Liver (tissue), 9 donors: ENCODE measurements around the gene DNA2. TPM values are rescaled to one million over a fixed set of nuclear protein-coding genes. Genes with fewer than 3 reads are reported as not detected.

Experiments used
- DNase-seq: peaks from one replicate; pipeline ENCODE4 v3.0.0-alpha.2; 2017; ENCODE audit warnings: low spot score
- H3K27ac ChIP-seq, 2 donors: one replicate each; pipeline ENCODE4 v1.7.0; 2013; ENCODE audit warnings: inconsistent platforms in 2 of 2, low read length in 2 of 2, control low read depth in 1 of 2, low read depth in 1 of 2, mild to moderate bottlenecking in 1 of 2
- H3K27me3 ChIP-seq, 4 donors: one replicate each; pipeline versions ENCODE4 v1.6.1 to v1.7.0; 2013; ENCODE audit warnings: low read length in 3 of 4, inconsistent platforms in 1 of 4, mild to moderate bottlenecking in 1 of 4, moderate library complexity in 1 of 4; ENCODE audit not compliant: control insufficient read depth in 4 of 4, insufficient read depth in 4 of 4
- H3K36me3 ChIP-seq, 4 donors: one replicate each; pipeline versions ENCODE4 v1.6.1 to v1.7.0; 2013; ENCODE audit warnings: low read length in 3 of 4, mild to moderate bottlenecking in 3 of 4, low read depth in 1 of 4, moderate library complexity in 1 of 4; ENCODE audit not compliant: control insufficient read depth in 4 of 4, insufficient read depth in 3 of 4
- H3K4me1 ChIP-seq, 4 donors: one replicate each; pipeline versions ENCODE4 v1.6.1 to v1.7.0; 2013; ENCODE audit warnings: low read length in 3 of 4, mild to moderate bottlenecking in 3 of 4, moderate library complexity in 1 of 4; ENCODE audit not compliant: control insufficient read depth in 4 of 4, insufficient read depth in 4 of 4
- H3K4me3 ChIP-seq, 3 donors: one replicate each; pipeline versions ENCODE4 v1.6.1 to v1.7.0; 2013; ENCODE audit warnings: low read length in 3 of 3, control low read depth in 1 of 3, low read depth in 1 of 3, mild to moderate bottlenecking in 1 of 3
- H3K9ac ChIP-seq, 2 donors: one replicate each; pipeline ENCODE4 v1.7.0; 2013; ENCODE audit warnings: low read length in 2 of 2, mild to moderate bottlenecking in 2 of 2, moderate library complexity in 2 of 2, control low read depth in 1 of 2, low read depth in 1 of 2
- H3K9me3 ChIP-seq, 4 donors: one replicate each; pipeline versions ENCODE4 v1.6.1 to v1.7.0; 2013; ENCODE audit warnings: low read length in 3 of 4; ENCODE audit not compliant: control insufficient read depth in 4 of 4
- ATF3 ChIP-seq: IDR thresholded peaks from 2 replicates; pipeline ENCODE4 v1.6.1; 2016; ENCODE audit warnings: antibody characterized with exemption
- EGR1 ChIP-seq, 2 donors: IDR thresholded peaks; 2 replicates each; pipeline ENCODE4 v1.6.1; 2016 to 2018; ENCODE audit warnings: antibody characterized with exemption in 2 of 2, low read depth in 2 of 2
- FOXA1 ChIP-seq: IDR thresholded peaks from 2 replicates; pipeline ENCODE4 v1.6.1; 2016; ENCODE audit warnings: antibody characterized with exemption
- FOXA2 ChIP-seq: IDR thresholded peaks from 2 replicates; pipeline ENCODE4 v1.6.1; 2016; ENCODE audit warnings: antibody characterized with exemption
- GABPA ChIP-seq, 2 donors: IDR thresholded peaks in 1 of 2; conservative IDR thresholded peaks in 1 of 2; 2 replicates each; pipeline ENCODE4 v1.6.1; 2016; ENCODE audit warnings: antibody characterized with exemption in 2 of 2, mild to moderate bottlenecking in 1 of 2, moderate library complexity in 1 of 2
- HNF4A ChIP-seq, 2 donors: conservative IDR thresholded peaks; 2 replicates each; pipeline ENCODE4 v1.6.1; 2016; ENCODE audit warnings: antibody characterized with exemption in 2 of 2, mild to moderate bottlenecking in 2 of 2
- HNF4G ChIP-seq: IDR thresholded peaks from 2 replicates; pipeline ENCODE4 v1.6.1; 2016; ENCODE audit warnings: antibody characterized with exemption
- JUND ChIP-seq, 2 donors: IDR thresholded peaks; 2 replicates each; pipeline ENCODE4 v1.6.1; 2016; ENCODE audit warnings: antibody characterized with exemption in 2 of 2
- NR2F2 ChIP-seq: IDR thresholded peaks from 2 replicates; pipeline ENCODE4 v1.6.1; 2016; ENCODE audit warnings: antibody characterized with exemption
- RAD21 ChIP-seq, 2 donors: IDR thresholded peaks; 2 replicates each; pipeline ENCODE4 v1.6.1; 2016; ENCODE audit warnings: antibody characterized with exemption in 2 of 2, mild to moderate bottlenecking in 2 of 2
- REST ChIP-seq: IDR thresholded peaks from 2 replicates; pipeline ENCODE4 v1.6.1; 2016; ENCODE audit warnings: antibody characterized with exemption, mild to moderate bottlenecking
- RXRA ChIP-seq, 2 donors: IDR thresholded peaks; 2 replicates each; pipeline ENCODE4 v1.6.1; 2017 to 2018; ENCODE audit warnings: antibody characterized with exemption in 2 of 2, mild to moderate bottlenecking in 1 of 2
- YY1 ChIP-seq: IDR thresholded peaks from 2 replicates; pipeline ENCODE4 v1.6.1; 2016; ENCODE audit warnings: antibody characterized with exemption, mild to moderate bottlenecking
- WGBS: extraction: QIAGEN DNeasy Blood & Tissue Kit; methylation state at CpG from one replicate; pipeline ENCODE4 v1.1.7; 2013; 5-methylcytosine and 5-hydroxymethylcytosine counted together
- polyA plus RNA-seq, 2 donors: library from polyadenylated mRNA; stranded (reverse) in 1 of 2; unstranded in 1 of 2; fragments of 200-250 nt in 1 of 2; fragments of >200 nt in 1 of 2; fragmentation: Nextera tagmentation in 1 of 2; extraction: Ambion mirVana in 1 of 2; gene quantifications; one replicate each; pipeline versions ENCODE4 v1.2.1 to v1.2.3, GENCODE V29; 2013 to 2015
- total RNA-seq, 2 donors: library from RNA; depleted of rRNA; stranded (reverse); fragments of >200 nt; gene quantifications; one replicate each; pipeline ENCODE4 v1.2.3, GENCODE V29; 2014
- TF ChIP-seq, protein P1 (sequence below): IDR thresholded peaks from 2 replicates; pipeline ENCODE4 v1.6.1; 2016; ENCODE audit warnings: antibody characterized with exemption
- TF ChIP-seq, protein P2 (sequence below): fragments of 150-350 bp; IDR thresholded peaks from 2 replicates; pipeline ENCODE4 v1.5.1; 2017; ENCODE audit warnings: improper control_type of control experiment, low read depth, low read length; ENCODE audit not compliant: missing input control
- TF ChIP-seq, protein P3 (sequence below): IDR thresholded peaks from 2 replicates; pipeline ENCODE4 v1.6.1; 2016; ENCODE audit warnings: antibody characterized with exemption
- donor health status: healthy.
- donor health status: healthy.
- donor health status: healthy.
- donor health status: healthy.
- donor health status: healthy.

Gene DNA2
- total and polyA plus RNA-seq, 4 donors, result 0.50 to 17.5 (median 4.3) TPM

DNA sequence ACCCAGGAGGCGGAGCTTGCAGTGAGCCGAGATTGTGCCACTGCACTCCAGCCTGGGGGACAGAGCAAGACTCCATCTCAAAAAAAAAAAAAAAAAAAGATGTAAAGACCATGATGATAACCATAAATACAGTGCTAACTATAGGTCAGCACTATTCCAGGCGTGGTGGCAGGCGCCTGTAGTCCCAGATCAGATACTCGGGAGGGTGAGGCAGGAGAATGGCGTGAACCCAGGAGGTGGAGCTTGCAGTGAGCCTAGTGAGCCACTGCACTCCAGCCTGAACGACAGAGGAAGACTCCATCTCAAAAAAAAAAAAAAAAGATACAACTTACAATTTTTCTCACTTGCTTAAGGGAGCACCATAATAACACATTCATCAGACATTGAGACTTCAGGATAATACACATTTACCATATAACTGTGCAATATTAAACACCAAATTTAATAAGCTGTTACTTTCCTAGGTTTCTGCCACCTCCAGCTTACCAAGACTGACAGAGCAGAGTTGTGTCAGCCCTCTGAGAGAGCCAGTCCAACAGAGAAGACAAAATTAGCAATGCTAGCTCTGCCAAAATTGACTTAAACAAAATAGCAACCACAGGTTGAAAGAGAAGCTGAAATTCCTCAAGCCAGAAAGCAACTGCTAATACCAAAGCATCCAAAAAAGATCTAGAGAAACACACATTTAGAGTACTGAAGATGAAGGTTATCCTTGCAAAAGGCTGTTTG, 8.2 kb downstream of the DNA2 start:
- WGBS, result 93% methylated on average over 6 of the region's 7 CpGs
- no peak for TF ChIP-seq GABPA (IDR thresholded peaks at IDR 0.05 in 1 of 2, conservative IDR thresholded peaks at IDR 0.05 in 1 of 2)
- no peak for TF ChIP-seq NR2F2
- no peak for TF ChIP-seq RXRA (IDR thresholded peaks at IDR 0.05)
- no peak for TF ChIP-seq JUND (IDR thresholded peaks at IDR 0.05)
- TF ChIP-seq, protein P1, sequence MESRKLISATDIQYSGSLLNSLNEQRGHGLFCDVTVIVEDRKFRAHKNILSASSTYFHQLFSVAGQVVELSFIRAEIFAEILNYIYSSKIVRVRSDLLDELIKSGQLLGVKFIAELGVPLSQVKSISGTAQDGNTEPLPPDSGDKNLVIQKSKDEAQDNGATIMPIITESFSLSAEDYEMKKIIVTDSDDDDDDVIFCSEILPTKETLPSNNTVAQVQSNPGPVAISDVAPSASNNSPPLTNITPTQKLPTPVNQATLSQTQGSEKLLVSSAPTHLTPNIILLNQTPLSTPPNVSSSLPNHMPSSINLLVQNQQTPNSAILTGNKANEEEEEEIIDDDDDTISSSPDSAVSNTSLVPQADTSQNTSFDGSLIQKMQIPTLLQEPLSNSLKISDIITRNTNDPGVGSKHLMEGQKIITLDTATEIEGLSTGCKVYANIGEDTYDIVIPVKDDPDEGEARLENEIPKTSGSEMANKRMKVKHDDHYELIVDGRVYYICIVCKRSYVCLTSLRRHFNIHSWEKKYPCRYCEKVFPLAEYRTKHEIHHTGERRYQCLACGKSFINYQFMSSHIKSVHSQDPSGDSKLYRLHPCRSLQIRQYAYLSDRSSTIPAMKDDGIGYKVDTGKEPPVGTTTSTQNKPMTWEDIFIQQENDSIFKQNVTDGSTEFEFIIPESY, result no peak
- TF ChIP-seq ATF3, result no peak
- TF ChIP-seq YY1, result no peak
- TF ChIP-seq FOXA1, result no peak
- no peak for TF ChIP-seq HNF4A (conservative IDR thresholded peaks at IDR 0.05)
- TF ChIP-seq HNF4G, result no peak
- TF ChIP-seq REST, result no peak
- TF ChIP-seq FOXA2, result no peak
- TF ChIP-seq, protein P2, sequence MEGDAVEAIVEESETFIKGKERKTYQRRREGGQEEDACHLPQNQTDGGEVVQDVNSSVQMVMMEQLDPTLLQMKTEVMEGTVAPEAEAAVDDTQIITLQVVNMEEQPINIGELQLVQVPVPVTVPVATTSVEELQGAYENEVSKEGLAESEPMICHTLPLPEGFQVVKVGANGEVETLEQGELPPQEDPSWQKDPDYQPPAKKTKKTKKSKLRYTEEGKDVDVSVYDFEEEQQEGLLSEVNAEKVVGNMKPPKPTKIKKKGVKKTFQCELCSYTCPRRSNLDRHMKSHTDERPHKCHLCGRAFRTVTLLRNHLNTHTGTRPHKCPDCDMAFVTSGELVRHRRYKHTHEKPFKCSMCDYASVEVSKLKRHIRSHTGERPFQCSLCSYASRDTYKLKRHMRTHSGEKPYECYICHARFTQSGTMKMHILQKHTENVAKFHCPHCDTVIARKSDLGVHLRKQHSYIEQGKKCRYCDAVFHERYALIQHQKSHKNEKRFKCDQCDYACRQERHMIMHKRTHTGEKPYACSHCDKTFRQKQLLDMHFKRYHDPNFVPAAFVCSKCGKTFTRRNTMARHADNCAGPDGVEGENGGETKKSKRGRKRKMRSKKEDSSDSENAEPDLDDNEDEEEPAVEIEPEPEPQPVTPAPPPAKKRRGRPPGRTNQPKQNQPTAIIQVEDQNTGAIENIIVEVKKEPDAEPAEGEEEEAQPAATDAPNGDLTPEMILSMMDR, result no peak
- no peaks in the 10 kb centered on the region for H3K9me3 ChIP-seq
- no peaks in the 10 kb centered on the region for H3K36me3 ChIP-seq
- no peaks in the 10 kb centered on the region for H3K4me1 ChIP-seq
- H3K4me3 ChIP-seq, result no peak overlapping the region
- no peaks in the 10 kb centered on the region for H3K27me3 ChIP-seq
- no peak overlapping the region for H3K9ac ChIP-seq
- no peak overlapping the region for H3K27ac ChIP-seq
- DNase-seq, result no peak

- no peaks in the 10 kb centered on the region for H3K4me1 ChIP-seq
- no peak overlapping the region for H3K9ac ChIP-seq
- no peak for TF ChIP-seq RAD21 (IDR thresholded peaks at IDR 0.05)
- no peak for TF ChIP-seq ATF3
- TF ChIP-seq, protein P3, sequence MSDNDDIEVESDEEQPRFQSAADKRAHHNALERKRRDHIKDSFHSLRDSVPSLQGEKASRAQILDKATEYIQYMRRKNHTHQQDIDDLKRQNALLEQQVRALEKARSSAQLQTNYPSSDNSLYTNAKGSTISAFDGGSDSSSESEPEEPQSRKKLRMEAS, result no peak
- TF ChIP-seq GABPA (IDR thresholded peaks at IDR 0.05 in 1 of 2, conservative IDR thresholded peaks at IDR 0.05 in 1 of 2), result no peak
- no peak for TF ChIP-seq EGR1 (IDR thresholded peaks at IDR 0.05; ENCODE audit: low read depth in 2 of 2)
- H3K36me3 ChIP-seq, result no peaks in the 10 kb centered on the region
- no peaks in the 10 kb centered on the region for H3K9me3 ChIP-seq
- H3K4me3 ChIP-seq, result no peak overlapping the region
- H3K27ac ChIP-seq, result no peak overlapping the region
- no peak for DNase-seq
- H3K27me3 ChIP-seq, result no peaks in the 10 kb centered on the region
- 95% methylated on average over 2 of the region's 2 CpGs for whole genome bisulfite sequencing
Measured at GRCh38 chr10:68462536-68462935, 9.2 kb downstream of the DNA2 start.
